ENCODE measurements around the gene KIAA1143. TPM values are rescaled to one million over a fixed set of nuclear protein-coding genes. Genes with fewer than 3 reads are reported as not detected.
A peak's percentile ranks its signal among the peaks of the same experiment; 100 is the strongest.

The KIAA1143 gene
- total RNA-seq (2016; rRNA removed; fragmentation: Illumina TruSeq; extraction: Trizol), result 27.2 and 49.0 TPM in 2 replicates
- 7.0 and 9.8 TPM in 2 replicates for total RNA-seq (2016; cell fraction: cytosol; rRNA removed; fragmentation: Illumina TruSeq; extraction: Trizol; ENCODE audit: low read depth)
- 22.9 and 47.8 TPM in 2 replicates for total RNA-seq (2016; cell fraction: insoluble cytoplasmic fraction; rRNA removed; fragmentation: Illumina TruSeq; extraction: Trizol)
- 16.2 and 16.3 TPM in 2 replicates for total RNA-seq (2016; cell fraction: membrane; rRNA removed; fragmentation: Illumina TruSeq; extraction: Trizol)
- total RNA-seq (2016; cell fraction: nucleus; rRNA removed; fragmentation: Illumina TruSeq; extraction: Trizol), result 14.3 and 19.8 TPM in 2 replicates
- polyA plus RNA-seq (2011; rRNA removed), result 8.3 and 9.9 TPM in 2 replicates
- 4.5 and 7.7 TPM in 2 replicates for polyA plus RNA-seq (2011; cell fraction: cytosol; rRNA removed)
- polyA plus RNA-seq (2011; cell fraction: nucleus; rRNA removed), result 2.4 and 3.2 TPM in 2 replicates
- 10.2 and 16.6 TPM in 2 replicates for polyA plus RNA-seq (2012)
- 6.1 and 6.7 TPM in 2 replicates for polyA plus RNA-seq (2016; cell fraction: cytosol; fragmentation: Illumina TruSeq; extraction: Trizol; ENCODE audit: low read depth)
- 44.4 and 45.8 TPM in 2 replicates for polyA plus RNA-seq (2016; cell fraction: insoluble cytoplasmic fraction; fragmentation: Illumina TruSeq; extraction: Trizol; ENCODE audit: low read depth)
- 14.4 and 15.2 TPM in 2 replicates for polyA plus RNA-seq (2016; cell fraction: membrane; fragmentation: Illumina TruSeq; extraction: Trizol; ENCODE audit: low read depth)
- polyA plus RNA-seq (2016; cell fraction: nucleus; fragmentation: Illumina TruSeq; extraction: Trizol; ENCODE audit: insufficient read depth, low read depth), result 16.7 and 28.1 TPM in 2 replicates
- polyA minus RNA-seq (2011; rRNA and poly(A)+ RNA removed; ENCODE audit: low replicate concordance), result 11.1 and 15.6 TPM in 2 replicates
- 15.4 and 16.9 TPM in 2 replicates for polyA minus RNA-seq (2011; cell fraction: cytosol; rRNA and poly(A)+ RNA removed)
- 6.4 and 10.3 TPM in 2 replicates for polyA minus RNA-seq (2011; cell fraction: nucleus; rRNA and poly(A)+ RNA removed)
- percentile 81 among the genes with signal in this experiment for Bru-seq, nascent RNA
- BruChase-seq, experiment 1, labeled RNA remaining after a 6-hour chase, result percentile 94 among the genes with signal in this experiment
- BruChase-seq, experiment 2, labeled RNA remaining after a 2-hour chase, result percentile 88 among the genes with signal in this experiment
- long read RNA-seq, experiment 1, full-length matches to known transcripts, result 8 of 16 reads
- long read RNA-seq, experiment 1, partial matches to known transcripts, result 0 of 16 reads
- long read RNA-seq, experiment 1, other reads (novel, unspliced or antisense), result 8 of 16 reads
- long read RNA-seq, experiment 2, full-length matches to known transcripts, result 8 of 35 reads
- long read RNA-seq, experiment 2, partial matches to known transcripts, result 1 of 35 reads
- long read RNA-seq, experiment 2, other reads (novel, unspliced or antisense), result 26 of 35 reads

- Histone ChIP-seq H3K27me3 (ENCODE audit: control insufficient read depth in 1 of 2, insufficient read depth in 2 of 2, low read length in 2 of 2) (no peaks in the 10 kb centered on the region; a peak in 2 of 5 replicates), H3K36me3 (replicated peaks in 1 of 2; ENCODE audit: control insufficient read depth in 1 of 2, insufficient read depth in 2 of 2, low read length in 2 of 2) (peaks cover 1 to 14% of the 10 kb centered on the region in 2 experiments; a peak in 4 of 5 replicates), H3K4me1 (ENCODE audit: insufficient read depth, low read length) (peaks cover 40% of the 10 kb centered on the region), H3K27ac (ENCODE audit: extremely low read length, insufficient read depth, low read length) (peak within 1 kb of the TSS; percentile 79), H4K20me1 (ENCODE audit: insufficient read depth, low read length) (no peaks in the 10 kb centered on the region), H3K79me2 (ENCODE audit: insufficient read depth, low read length) (peaks cover 55% of the 10 kb centered on the region), H2AFZ (ENCODE audit: low read length) (peak within 1 kb of the TSS; percentile 89), H3K9me3 (ENCODE audit: low read length) (no peaks in the 10 kb centered on the region), H3K9ac (ENCODE audit: insufficient read depth, low read depth, low read length) (peak within 1 kb of the TSS; percentile 98), H3K4me3 (replicated peaks in 1 of 3; ENCODE audit: insufficient read depth in 1 of 3, low read depth in 2 of 3, low read length in 3 of 3) (peak within 1 kb of the TSS; percentile 61 to 94 (median 88)), H3K4me2 (ENCODE audit: low read depth, low read length) (peak within 1 kb of the TSS; percentile 80)
- in situ Hi-C loops (cut with HindIII; ENCODE audit: extremely low pct_ligation_motif_present, low pct_unique_long_range_greater_than_20kb) (no loop called here), intact Hi-C loops (cut with micrococcal nuclease; ENCODE audit: unreplicated experiment) (loop anchor here (2.0 to 10.0 kb wide), 2 partner anchors 33 to 227 kb away; partner anchors contain the start of gene ZNF501)
- ChIA-PET CTCF (ENCODE audit: low intra/inter-chr PET ratio, low total read pairs) (no interaction called here), POLR2A (interaction anchor here (0.6 to 2.9 kb wide), 3 partner anchors 32 to 1768 kb away, joined by 3 to 26 read pairs (median 4); partner anchors contain the start of gene ZNF501)
- peak; percentile 90 for ATAC-seq
- peak; percentile 89 for DNase-seq (ENCODE audit: low spot score)
- no TSS peak for BruUV-seq (replicated peaks)
- FAIRE-seq, result peak; percentile 66
- 0% methylated on average over 11 of the region's 64 CpGs for WGBS (ENCODE audit: low lambda C conversion rate)
- TF ChIP-seq RXRB (CRISPR knock-in tag; IDR thresholded peaks at IDR 0.05; ENCODE audit: borderline replicate concordance), result 0 out of 2 replicates have a peak, but pooled peaks have one; percentile 58
- TF ChIP-seq ZNF282 (IDR thresholded peaks at IDR 0.05; ENCODE audit: partially characterized antibody), result no peak
- peak; percentile 75; the same call in 1 of the 2 replicates for TF ChIP-seq CBX5 (CRISPR knock-in tag; IDR thresholded peaks at IDR 0.05; ENCODE audit: borderline replicate concordance)
- no peak for TF ChIP-seq GTF2F1 (IDR thresholded peaks at IDR 0.05; ENCODE audit: low read length)
- TF ChIP-seq ZNF3 (CRISPR knock-in tag; IDR thresholded peaks at IDR 0.05), result no peak
- 0 out of 2 replicates have a peak, but pooled peaks have one; percentile 77 for TF ChIP-seq PCBP1 (IDR thresholded peaks at IDR 0.05; ENCODE audit: borderline replicate concordance, low read depth, low read length)
- TF ChIP-seq ZNF777 (CRISPR knock-in tag; IDR thresholded peaks at IDR 0.05), result peak; percentile 71; the same call in 1 of the 2 replicates
- no peak for TF ChIP-seq GPBP1L1 (CRISPR knock-in tag; IDR thresholded peaks at IDR 0.05)
- TF ChIP-seq ZNF335 (CRISPR knock-in tag; IDR thresholded peaks at IDR 0.05), result peak; percentile 83; the same call in 1 of the 2 replicates
- TF ChIP-seq THAP7 (CRISPR knock-in tag; IDR thresholded peaks at IDR 0.05), result no peak; the same call in 1 of the 2 replicates
- peak; percentile 24; the same call in 1 of the 2 replicates for TF ChIP-seq ZNF362 (CRISPR knock-in tag; IDR thresholded peaks at IDR 0.05; ENCODE audit: borderline replicate concordance)
- TF ChIP-seq ZBTB43 (CRISPR knock-in tag; conservative IDR thresholded peaks at IDR 0.05), result peak; percentile 39; the same call in 1 of the 2 replicates
- TF ChIP-seq TCF7L2 (IDR thresholded peaks at IDR 0.05; ENCODE audit: low read depth, low read length), result no peak
These were observed at the start of gene KIAA1143, which contains the start of gene KIF15 for GRCh38 chr3:44761424-44762169. Gene KIAA1143, minus strand, starts transcription at chr3:44761619. Its CDS starts 17 bp downstream, at chr3:44761602. Gene KIF15, plus strand, starts transcription at chr3:44761794. Its CDS starts 72 bp downstream, at chr3:44761866.

Measured in HepG2 (cell line).